Kidney (tissue), 14 donors: ENCODE data around the gene COPS3. TPM values are rescaled to one million over a fixed set of nuclear protein-coding genes. Genes with fewer than 3 reads are reported as not detected.

Experiments used
- DNase-seq, 5 donors: peaks; one replicate each; pipeline ENCODE4 v3.0.0-alpha.2; 2013 to 2020
- FAIRE-seq: peaks from 2 replicates; lab custom pipeline; 2012; peaks lifted over from hg19 to GRCh38; lab: Jason Lieb, UNC
- H3K27ac ChIP-seq, 2 donors: one replicate each; pipeline ENCODE4 v1.7.0; 2013; ENCODE audit warnings: low read depth in 2 of 2, low read length in 2 of 2, inconsistent platforms in 1 of 2
- H3K27me3 ChIP-seq: one replicate; pipeline ENCODE4 v1.7.1; 2013; ENCODE audit warnings: low read length, inconsistent platforms; ENCODE audit not compliant: control insufficient read depth, insufficient read depth
- H3K36me3 ChIP-seq, 3 donors: one replicate each; pipeline versions ENCODE4 v1.7.0 to v1.7.1; 2013; ENCODE audit warnings: low read length in 3 of 3, control low read depth in 1 of 3, inconsistent platforms in 1 of 3; ENCODE audit not compliant: insufficient read depth in 3 of 3, control insufficient read depth in 2 of 3
- H3K4me1 ChIP-seq, 3 donors: one replicate each; pipeline versions ENCODE4 v1.7.0 to v1.7.1; 2013; ENCODE audit warnings: low read length in 3 of 3, inconsistent platforms in 1 of 3, low read depth in 1 of 3; ENCODE audit not compliant: control insufficient read depth in 2 of 3, insufficient read depth in 2 of 3
- H3K4me3 ChIP-seq, 3 donors: one replicate each; pipeline versions ENCODE4 v1.7.0 to v1.8.1; 2013; ENCODE audit warnings: low read length in 3 of 3, control low read depth in 1 of 3, inconsistent platforms in 1 of 3
- H3K9ac ChIP-seq, 3 donors: one replicate each; pipeline versions ENCODE4 v1.7.0 to v1.7.1; 2013; ENCODE audit warnings: low read length in 3 of 3, control low read depth in 1 of 3, inconsistent platforms in 1 of 3
- H3K9me3 ChIP-seq, 3 donors: one replicate each; pipeline versions ENCODE4 v1.7.0 to v1.7.1; 2013; ENCODE audit warnings: low read length in 3 of 3, control low read depth in 1 of 3, inconsistent platforms in 1 of 3; ENCODE audit not compliant: control insufficient read depth in 2 of 3, insufficient read depth in 1 of 3
- intact Hi-C: fragments of 100-400 bp; cut with DNase I; formaldehyde crosslinking; loops from one replicate; pipeline ENCODE4 v1.11.1; 2022
- polyA plus RNA-seq: library from polyadenylated mRNA; stranded (reverse); fragments of 350-450 nt; fragmentation: Illumina TruSeq; extraction: RNeasy Lipid Tissue Mini Kit (QIAGEN cat#74804); gene quantifications from one replicate; pipeline ENCODE4 v1.2.3, GENCODE V29; 2014; ENCODE audit warnings: low read depth, low replicate concordance; ENCODE audit not compliant: insufficient read depth
- total RNA-seq: library from RNA; stranded (reverse); fragmentation: NEBNext Ultra II Directional; extraction: Animal tissue kit (Norgen Biotek cat#: 25700); gene quantifications from one replicate; pipeline ENCODE4 v1.2.1, GENCODE V29; 2021
- TF ChIP-seq, protein P1 (sequence below): IDR thresholded peaks from 3 replicates; pipeline ENCODE4 v1.5.1; 2012; ENCODE audit warnings: mild to moderate bottlenecking, moderate library complexity, borderline replicate concordance; ENCODE audit not compliant: insufficient read depth; ENCODE audit errors: extremely low read depth
- donor health status: control.
- donor health status: control.
- donor health status: control.
- donor health status: control.
- donor health status: control.
- donor health status: DM: yes; HTN: yes; CAD: no.
- donor health status: Normal renal cell carcinoma (clear cell type).

COPS3 gene
- total and polyA plus RNA-seq, 2 donors from 2014 or later, result 46.9 to 48.1 TPM

DNA sequence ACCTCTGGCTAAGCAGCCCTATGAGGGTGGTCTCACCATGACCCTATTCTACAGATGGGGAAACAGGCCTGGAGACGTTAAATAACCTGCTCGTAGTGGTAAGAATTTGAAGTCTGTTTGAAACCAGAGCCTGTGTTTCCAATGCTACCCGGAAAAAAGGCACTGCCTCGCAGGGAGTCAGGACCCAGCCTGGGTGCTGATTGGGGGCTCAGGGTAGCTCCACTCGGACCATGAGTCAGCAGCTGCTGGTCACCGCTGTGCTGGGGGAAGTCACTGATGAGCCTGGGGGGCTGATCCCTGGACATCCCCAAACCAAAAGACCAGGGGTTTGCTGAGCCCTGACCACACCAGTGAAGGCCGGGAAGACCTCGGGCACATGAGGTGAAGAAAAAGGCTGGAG lies 65.5 kb downstream of the COPS3 start:
- TF ChIP-seq, protein P1, sequence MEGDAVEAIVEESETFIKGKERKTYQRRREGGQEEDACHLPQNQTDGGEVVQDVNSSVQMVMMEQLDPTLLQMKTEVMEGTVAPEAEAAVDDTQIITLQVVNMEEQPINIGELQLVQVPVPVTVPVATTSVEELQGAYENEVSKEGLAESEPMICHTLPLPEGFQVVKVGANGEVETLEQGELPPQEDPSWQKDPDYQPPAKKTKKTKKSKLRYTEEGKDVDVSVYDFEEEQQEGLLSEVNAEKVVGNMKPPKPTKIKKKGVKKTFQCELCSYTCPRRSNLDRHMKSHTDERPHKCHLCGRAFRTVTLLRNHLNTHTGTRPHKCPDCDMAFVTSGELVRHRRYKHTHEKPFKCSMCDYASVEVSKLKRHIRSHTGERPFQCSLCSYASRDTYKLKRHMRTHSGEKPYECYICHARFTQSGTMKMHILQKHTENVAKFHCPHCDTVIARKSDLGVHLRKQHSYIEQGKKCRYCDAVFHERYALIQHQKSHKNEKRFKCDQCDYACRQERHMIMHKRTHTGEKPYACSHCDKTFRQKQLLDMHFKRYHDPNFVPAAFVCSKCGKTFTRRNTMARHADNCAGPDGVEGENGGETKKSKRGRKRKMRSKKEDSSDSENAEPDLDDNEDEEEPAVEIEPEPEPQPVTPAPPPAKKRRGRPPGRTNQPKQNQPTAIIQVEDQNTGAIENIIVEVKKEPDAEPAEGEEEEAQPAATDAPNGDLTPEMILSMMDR, result no peak
- DNase-seq (no peak), FAIRE-seq (no peak)
- Histone ChIP-seq H3K27ac (no peak overlapping the region), H3K4me3 (no peak overlapping the region), H3K4me1 (no peaks in the 10 kb centered on the region), H3K27me3 (no peaks in the 10 kb centered on the region), H3K36me3 (peaks cover 0 to 62% (median 41%) of the 10 kb centered on the region in 3 donors), H3K9ac (no peak overlapping the region), H3K9me3 (no peaks in the 10 kb centered on the region)
- intact Hi-C loops, result no loop called here

DNA sequence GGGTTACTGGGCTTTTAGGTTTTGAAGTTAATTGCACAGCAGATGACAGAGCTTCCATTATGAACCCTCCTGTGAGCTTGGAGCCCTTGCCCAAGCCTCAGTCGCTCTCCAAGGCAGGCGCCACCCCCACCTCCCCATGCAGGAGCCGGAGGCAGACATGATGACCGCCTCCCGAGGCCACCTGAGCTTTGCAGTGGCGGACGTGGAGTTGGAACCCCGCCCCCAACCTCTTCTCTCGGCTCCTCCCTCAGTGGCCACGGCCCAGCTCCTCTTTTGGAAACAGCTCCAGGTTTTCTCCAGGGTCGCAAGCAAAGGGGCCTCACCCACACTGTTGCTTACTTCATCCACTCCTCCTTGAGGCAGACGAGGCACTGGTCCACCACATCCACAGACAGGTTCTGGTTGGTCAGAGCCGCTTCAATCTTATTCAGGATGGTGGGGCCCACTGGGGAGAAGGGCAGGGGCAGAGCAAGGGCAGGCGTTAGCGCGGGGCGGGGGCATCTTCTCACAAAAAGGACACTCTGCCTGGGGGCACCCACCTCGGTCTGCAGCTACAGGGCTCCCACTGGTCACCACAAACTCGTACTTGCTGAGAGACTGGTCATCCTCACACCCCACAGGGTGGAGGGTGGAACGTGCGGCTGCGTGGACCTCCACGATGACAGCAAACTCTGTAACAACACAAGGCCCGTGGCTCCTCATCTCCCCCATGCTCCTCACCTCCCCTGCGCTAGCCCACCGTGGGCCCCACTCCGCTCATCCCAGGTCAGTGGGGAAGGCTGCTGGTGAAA lies 66.2 kb downstream of the COPS3 start:
- no peaks in the 10 kb centered on the region for H3K9me3 ChIP-seq
- no peak for DNase-seq

DNA sequence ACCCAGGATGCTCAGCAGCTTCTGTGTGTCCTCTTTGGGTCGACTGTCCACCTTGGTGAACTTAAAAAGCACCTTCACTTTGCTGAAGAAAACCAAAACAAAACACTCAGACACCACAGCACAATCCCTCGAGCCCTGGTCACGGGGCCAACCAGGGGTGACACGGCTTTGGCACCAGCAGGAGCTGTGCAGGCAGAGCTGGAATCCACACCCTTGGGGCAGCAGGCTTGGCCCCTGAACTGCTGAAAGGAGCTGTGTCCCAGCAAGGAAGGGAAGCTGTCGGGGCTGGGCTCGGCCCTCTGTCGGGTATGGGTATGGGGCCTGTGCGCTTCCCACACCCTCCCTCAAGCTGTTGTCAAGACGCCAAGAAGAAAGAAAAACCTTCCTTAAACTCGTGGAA lies 67.3 kb downstream of the COPS3 start:
- intact Hi-C loops, result no loop called here
- DNase-seq (no peak), FAIRE-seq (no peak)
- no peaks in the 10 kb centered on the region for H3K27me3 ChIP-seq
- TF ChIP-seq, protein P1, result no peak
- H3K27ac ChIP-seq, result no peak overlapping the region
- H3K9ac ChIP-seq, result no peak overlapping the region
- H3K4me1 ChIP-seq, result no peaks in the 10 kb centered on the region
- H3K36me3 ChIP-seq, result peaks cover 0 to 51% (median 39%) of the 10 kb centered on the region in 3 donors
- no peak overlapping the region for H3K4me3 ChIP-seq
- no peaks in the 10 kb centered on the region for H3K9me3 ChIP-seq

More for the DNA sequence above, 66.2 kb downstream of the COPS3 start:
- H3K27me3 ChIP-seq, result no peaks in the 10 kb centered on the region
- FAIRE-seq, result no peak
- no peak overlapping the region for H3K9ac ChIP-seq
- TF ChIP-seq, protein P1, result no peak
- intact Hi-C loops, result no loop called here
- peaks cover 0 to 55% (median 40%) of the 10 kb centered on the region in 3 donors for H3K36me3 ChIP-seq
- no peak overlapping the region for H3K27ac ChIP-seq
- H3K4me1 ChIP-seq, result no peaks in the 10 kb centered on the region
- H3K4me3 ChIP-seq, result no peak overlapping the region
